Loucy (cell line): ENCODE data around the gene CAMTA1.
"Not testable (repeated sequence)": the region's sequence is repeated elsewhere in the genome, so short reads cannot be mapped to it uniquely, and the experiment has no call there.

Experiments used
- H2AFZ ChIP-seq: fragments of 200-600 bp; sonication (generic); 2 replicates; pipeline ENCODE4 v1.6.0; 2016; ENCODE audit warnings: antibody characterized with exemption, mild to moderate bottlenecking, low read length, moderate library complexity
- H3F3A ChIP-seq: fragments of 200-600 bp; 2 replicates; pipeline ENCODE4 v1.6.0; 2016; ENCODE audit warnings: antibody characterized with exemption, low read depth, mild to moderate bottlenecking
- H3K27me3 ChIP-seq: fragments of 200-600 bp; sonication (generic); 2 replicates; pipeline ENCODE4 v1.6.1; 2014; ENCODE audit warnings: low read length, mild to moderate bottlenecking; ENCODE audit not compliant: insufficient read depth, poor library complexity, severe bottlenecking
- H3K36me3 ChIP-seq: fragments of 200-600 bp; sonication (generic); 2 replicates; pipeline ENCODE4 v1.6.1; 2016; ENCODE audit warnings: low read length; ENCODE audit not compliant: insufficient read depth
- H3K4me1 ChIP-seq: fragments of 200-600 bp; sonication (generic); 2 replicates; pipeline ENCODE4 v1.5.1; 2014; ENCODE audit warnings: low read length, mild to moderate bottlenecking; ENCODE audit not compliant: insufficient read depth, poor library complexity, severe bottlenecking
- H3K4me2 ChIP-seq: fragments of 200-600 bp; sonication (generic); 2 replicates; pipeline ENCODE4 v1.6.0; 2014; ENCODE audit warnings: antibody characterized with exemption, low read length, low read depth, mild to moderate bottlenecking; ENCODE audit not compliant: poor library complexity, severe bottlenecking
- H3K4me3 ChIP-seq: fragments of 200-600 bp; sonication (generic); 2 replicates; pipeline ENCODE4 v1.5.1; 2014; ENCODE audit warnings: low read length, mild to moderate bottlenecking, mixed read lengths; ENCODE audit not compliant: poor library complexity, severe bottlenecking
- H3K79me2 ChIP-seq: fragments of 200-600 bp; sonication (generic); 2 replicates; pipeline ENCODE4 v1.6.1; 2014; ENCODE audit warnings: low read length; ENCODE audit not compliant: insufficient read depth
- H3K9ac ChIP-seq: fragments of 200-600 bp; sonication (generic); 2 replicates; pipeline ENCODE4 v1.6.0; 2014; ENCODE audit warnings: mild to moderate bottlenecking, low read depth, low read length, moderate library complexity; ENCODE audit not compliant: poor library complexity, severe bottlenecking
- H3K9me2 ChIP-seq: fragments of 200-600 bp; sonication (generic); replicated peaks from 2 replicates; pipeline ENCODE4 v1.6.1; 2016; ENCODE audit warnings: low read depth, low read length, mixed read lengths
- H3K9me3 ChIP-seq: fragments of 200-600 bp; sonication (generic); 2 replicates; pipeline ENCODE4 v1.6.1; 2014; ENCODE audit warnings: mild to moderate bottlenecking, antibody characterized with exemption, low read length, low read depth; ENCODE audit not compliant: insufficient read depth
- H4K20me1 ChIP-seq: fragments of 200-600 bp; sonication (generic); 2 replicates; pipeline ENCODE4 v1.6.0; 2014; ENCODE audit warnings: antibody characterized with exemption, low read length, mild to moderate bottlenecking; ENCODE audit not compliant: insufficient read depth, poor library complexity, severe bottlenecking
- CTCF ChIP-seq: fragments of 200-600 bp; sonication (generic); conservative IDR thresholded peaks from 2 replicates; pipeline ENCODE4 v1.5.1; 2014; ENCODE audit warnings: mild to moderate bottlenecking, antibody characterized with exemption, low read length
- EZH2phosphoT487 ChIP-seq: fragments of 200-600 bp; IDR thresholded peaks from 2 replicates; pipeline ENCODE4 v1.6.1; 2018; ENCODE audit warnings: antibody characterized with exemption, mild to moderate bottlenecking, moderate library complexity, borderline replicate concordance

Gene CAMTA1

GRCh38 chr1:6842301-6842700 lies 57.0 kb downstream of the CAMTA1 start:
- Histone ChIP-seq H3K9ac (no peak overlapping the region), H3F3A (no peaks in the 10 kb centered on the region), H3K27me3 (no peaks in the 10 kb centered on the region), H3K4me1 (no peaks in the 10 kb centered on the region), H4K20me1 (peaks cover 4% of the 10 kb centered on the region), H2AFZ (no peak overlapping the region), H3K9me2 (no peaks in the 10 kb centered on the region), H3K4me3 (no peak overlapping the region), H3K36me3 (peaks cover 34% of the 10 kb centered on the region), H3K9me3 (peaks cover 7% of the 10 kb centered on the region; the same call in 1 of the 2 replicates), H3K79me2 (peaks cover 39% of the 10 kb centered on the region), H3K4me2 (no peak overlapping the region)
- TF ChIP-seq CTCF (no peak), EZH2phosphoT487 (no peak)

- H4K20me1 ChIP-seq, H3K4me2 ChIP-seq, H3K9ac ChIP-seq, H3K27me3 ChIP-seq, H3K9me2 ChIP-seq, H3K9me3 ChIP-seq, H3K4me1 ChIP-seq, H3K4me3 ChIP-seq, H2AFZ ChIP-seq, H3F3A ChIP-seq: not testable (repeated sequence)
- Histone ChIP-seq H3K36me3 (peaks cover 33% of the 10 kb centered on the region), H3K79me2 (peaks cover 34% of the 10 kb centered on the region)
These were observed 60.5 kb downstream of the CAMTA1 start for GRCh38 chr1:6845786-6846185.

GRCh38 chr1:6848816-6849215 lies 63.6 kb downstream of the CAMTA1 start:
- Histone ChIP-seq H3K9me3 (peaks cover 7% of the 10 kb centered on the region; the same call in 1 of the 2 replicates), H3F3A (no peaks in the 10 kb centered on the region), H3K27me3 (no peaks in the 10 kb centered on the region), H4K20me1 (peaks cover 3% of the 10 kb centered on the region), H3K36me3 (peaks cover 44% of the 10 kb centered on the region), H3K4me2 (no peak overlapping the region), H3K4me1 (no peaks in the 10 kb centered on the region), H3K9me2 (no peaks in the 10 kb centered on the region), H3K9ac (no peak overlapping the region), H3K4me3 (no peak overlapping the region), H2AFZ (no peak overlapping the region), H3K79me2 (peaks cover 25% of the 10 kb centered on the region; the same call in 1 of the 2 replicates)
- no peak for TF ChIP-seq CTCF
- no peak for TF ChIP-seq EZH2phosphoT487

GRCh38 chr1:6850537-6850936 lies 65.3 kb downstream of the CAMTA1 start:
- no peak for TF ChIP-seq CTCF
- Histone ChIP-seq H3K9me2 (no peaks in the 10 kb centered on the region), H3K4me3 (no peak overlapping the region), H3K79me2 (peaks cover 20% of the 10 kb centered on the region; the same call in 1 of the 2 replicates), H2AFZ (no peak overlapping the region), H3K9me3 (peaks cover 7% of the 10 kb centered on the region; the same call in 1 of the 2 replicates), H3K4me2 (no peak overlapping the region), H3K27me3 (no peaks in the 10 kb centered on the region), H3K9ac (no peak overlapping the region), H3K36me3 (peaks cover 46% of the 10 kb centered on the region), H3F3A (no peaks in the 10 kb centered on the region), H3K4me1 (no peaks in the 10 kb centered on the region), H4K20me1 (peaks cover 3% of the 10 kb centered on the region)
